H1 (cell line): Measurements from ENCODE around the gene DGUOK.

Experiments
- RBBP5 ChIP-seq: IDR thresholded peaks from 2 replicates; pipeline ENCODE4 v1.7.1; 2012; ENCODE audit warnings: low read depth, mild to moderate bottlenecking, inconsistent platforms, low read length, moderate library complexity, borderline replicate concordance
- RFX5 ChIP-seq: IDR thresholded peaks from 2 replicates; pipeline ENCODE4 v1.6.1; 2011; ENCODE audit warnings: low read depth, low read length, improper control_type of control experiment, borderline replicate concordance
- SAP30 ChIP-seq: fragments of 300-600 bp; sonication (generic); IDR thresholded peaks from 2 replicates; pipeline ENCODE4 v1.7.1; 2012; ENCODE audit warnings: low read length, moderate library complexity, mild to moderate bottlenecking, inconsistent platforms; ENCODE audit not compliant: insufficient read depth, insufficient replicate concordance
- YY1 ChIP-seq: IDR thresholded peaks from 2 replicates; pipeline ENCODE4 v1.6.1; 2011; ENCODE audit warnings: low read depth, mild to moderate bottlenecking, low read length
- TF ChIP-seq, protein P1 (sequence below), 3 experiments: IDR thresholded peaks; 1 replicate in 2 of 3; 2 replicates in 1 of 3; pipeline versions ENCODE4 v1.5.1 to v1.6.1; 2011; ENCODE audit warnings: low read length in 3 of 3, mild to moderate bottlenecking in 3 of 3, inconsistent platforms in 2 of 3, low read depth in 1 of 3, moderate library complexity in 1 of 3; ENCODE audit not compliant: insufficient read depth in 1 of 3; ENCODE audit errors: control extremely low read depth in 1 of 3

GRCh38 chr2:73998933-73999332 lies 72.3 kb downstream of the DGUOK start:
- TF ChIP-seq RBBP5 (no peak), RFX5 (no peak), YY1 (no peak), SAP30 (no peak)
- TF ChIP-seq, protein P1, sequence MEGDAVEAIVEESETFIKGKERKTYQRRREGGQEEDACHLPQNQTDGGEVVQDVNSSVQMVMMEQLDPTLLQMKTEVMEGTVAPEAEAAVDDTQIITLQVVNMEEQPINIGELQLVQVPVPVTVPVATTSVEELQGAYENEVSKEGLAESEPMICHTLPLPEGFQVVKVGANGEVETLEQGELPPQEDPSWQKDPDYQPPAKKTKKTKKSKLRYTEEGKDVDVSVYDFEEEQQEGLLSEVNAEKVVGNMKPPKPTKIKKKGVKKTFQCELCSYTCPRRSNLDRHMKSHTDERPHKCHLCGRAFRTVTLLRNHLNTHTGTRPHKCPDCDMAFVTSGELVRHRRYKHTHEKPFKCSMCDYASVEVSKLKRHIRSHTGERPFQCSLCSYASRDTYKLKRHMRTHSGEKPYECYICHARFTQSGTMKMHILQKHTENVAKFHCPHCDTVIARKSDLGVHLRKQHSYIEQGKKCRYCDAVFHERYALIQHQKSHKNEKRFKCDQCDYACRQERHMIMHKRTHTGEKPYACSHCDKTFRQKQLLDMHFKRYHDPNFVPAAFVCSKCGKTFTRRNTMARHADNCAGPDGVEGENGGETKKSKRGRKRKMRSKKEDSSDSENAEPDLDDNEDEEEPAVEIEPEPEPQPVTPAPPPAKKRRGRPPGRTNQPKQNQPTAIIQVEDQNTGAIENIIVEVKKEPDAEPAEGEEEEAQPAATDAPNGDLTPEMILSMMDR (IDR thresholded peaks at IDR 0.05; ENCODE audit: control extremely low read depth in 1 of 3, insufficient read depth in 1 of 3, low read depth in 1 of 3, low read length in 3 of 3): no peak
